Stimulated activated CD4-positive, alpha-beta T cell treated with anti-CD3 and anti-CD28 coated beads, TNF-alpha, amount 100 ng/mL, for 48 hours (primary cell): Measurements from ENCODE around the gene MAST3.

Experiments used
- DNase-seq, 3 donors: peaks; one replicate each; pipeline ENCODE4 v3.0.0-alpha.2; 2020; ENCODE audit warnings: low read depth in 3 of 3

The MAST3 gene

DNA sequence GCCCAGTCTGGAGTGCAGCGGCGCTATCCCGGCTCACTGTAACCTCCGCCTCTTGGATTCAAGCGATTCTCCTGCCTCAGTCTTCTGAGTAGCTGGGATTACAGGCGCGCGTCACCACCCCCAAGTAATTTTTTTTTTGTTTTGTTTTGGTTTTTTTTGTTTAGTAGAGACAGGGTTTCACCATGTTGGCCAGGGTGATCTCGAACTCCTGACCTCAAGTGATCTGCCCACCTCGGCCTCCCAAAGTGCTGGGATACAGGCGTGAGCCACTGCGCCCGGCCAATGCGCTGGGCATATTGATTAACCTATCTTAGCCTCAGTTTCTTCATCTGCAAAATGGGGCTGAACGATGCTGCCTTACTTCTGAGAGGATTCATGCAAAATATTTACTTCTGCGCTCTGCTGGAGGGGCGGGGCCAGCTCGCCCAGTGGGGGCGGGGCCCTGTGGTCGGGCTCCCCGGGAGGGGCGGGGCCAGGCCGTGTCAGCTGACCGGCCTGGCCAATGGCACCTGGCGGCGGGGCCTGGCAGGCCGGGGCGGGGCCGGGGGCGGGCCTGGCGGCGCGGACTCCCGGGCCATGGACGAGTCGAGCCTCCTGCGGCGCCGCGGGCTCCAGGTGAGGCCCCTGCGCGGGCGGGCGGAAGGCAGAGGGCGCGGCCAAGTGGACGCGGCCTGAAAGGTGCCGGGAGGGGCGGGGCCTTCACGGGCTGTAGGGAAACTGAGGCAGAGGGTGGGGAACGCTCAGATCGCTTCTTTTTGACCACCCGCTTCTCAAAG is at the start of gene MAST3:
Gene MAST3 (plus strand): TSS at position 562 of the 776 bp plus-strand sequence. CDS start 15 bp downstream, at position 577.
- peak; percentile 85 to 93 (median 89) for DNase-seq

DNA sequence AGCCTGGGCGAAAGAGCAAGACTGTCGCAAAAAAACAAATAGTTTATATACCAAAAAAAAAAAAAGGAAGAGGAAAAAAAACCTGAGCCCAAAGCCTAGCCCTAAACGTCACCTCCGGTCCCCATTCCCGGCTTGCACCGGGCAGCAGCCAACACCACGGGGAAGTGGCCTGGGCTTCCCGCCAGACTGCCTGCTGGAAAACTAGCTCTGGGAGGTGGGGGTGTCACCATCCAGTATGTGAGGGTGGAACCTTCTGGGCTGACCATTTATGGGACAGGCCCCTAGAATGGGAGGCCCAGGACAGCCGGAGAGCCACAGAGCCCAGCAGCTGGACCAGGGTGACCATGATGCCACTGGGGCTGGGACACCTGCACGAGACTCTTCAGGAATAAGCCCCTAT is 48.2 kb upstream of the MAST3 start:
- no peak for DNase-seq

GRCh38 chr19:18051887-18052286 is 45.7 kb upstream of the MAST3 start:
- no peak for DNase-seq

- no peak for DNase-seq
These were observed 43.9 kb upstream of the MAST3 start for GRCh38 chr19:18053576-18054219.

- no peak for DNase-seq
These were observed 41.6 kb upstream of the MAST3 start for GRCh38 chr19:18055967-18056366.

DNA sequence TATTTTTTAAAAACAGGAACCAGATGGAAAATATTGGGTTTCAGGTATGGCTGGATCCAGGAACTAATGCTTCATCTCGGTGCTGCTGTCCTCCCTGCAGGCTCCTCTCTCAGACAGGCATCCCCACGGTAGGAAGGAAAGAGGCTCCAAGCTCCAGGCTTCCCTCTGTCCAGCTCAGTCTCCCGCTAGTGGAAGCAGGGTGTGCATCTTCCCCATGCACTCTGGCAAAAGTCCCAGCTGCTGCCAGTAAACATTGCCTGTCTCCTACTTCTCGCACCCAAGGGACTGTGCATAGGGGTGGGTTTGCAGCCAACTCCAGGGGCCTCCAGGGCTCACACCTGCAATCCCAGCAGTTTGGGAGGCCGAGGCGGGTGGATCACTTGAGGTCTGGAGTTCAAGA is 40.0 kb upstream of the MAST3 start:
- no peak for DNase-seq

DNA sequence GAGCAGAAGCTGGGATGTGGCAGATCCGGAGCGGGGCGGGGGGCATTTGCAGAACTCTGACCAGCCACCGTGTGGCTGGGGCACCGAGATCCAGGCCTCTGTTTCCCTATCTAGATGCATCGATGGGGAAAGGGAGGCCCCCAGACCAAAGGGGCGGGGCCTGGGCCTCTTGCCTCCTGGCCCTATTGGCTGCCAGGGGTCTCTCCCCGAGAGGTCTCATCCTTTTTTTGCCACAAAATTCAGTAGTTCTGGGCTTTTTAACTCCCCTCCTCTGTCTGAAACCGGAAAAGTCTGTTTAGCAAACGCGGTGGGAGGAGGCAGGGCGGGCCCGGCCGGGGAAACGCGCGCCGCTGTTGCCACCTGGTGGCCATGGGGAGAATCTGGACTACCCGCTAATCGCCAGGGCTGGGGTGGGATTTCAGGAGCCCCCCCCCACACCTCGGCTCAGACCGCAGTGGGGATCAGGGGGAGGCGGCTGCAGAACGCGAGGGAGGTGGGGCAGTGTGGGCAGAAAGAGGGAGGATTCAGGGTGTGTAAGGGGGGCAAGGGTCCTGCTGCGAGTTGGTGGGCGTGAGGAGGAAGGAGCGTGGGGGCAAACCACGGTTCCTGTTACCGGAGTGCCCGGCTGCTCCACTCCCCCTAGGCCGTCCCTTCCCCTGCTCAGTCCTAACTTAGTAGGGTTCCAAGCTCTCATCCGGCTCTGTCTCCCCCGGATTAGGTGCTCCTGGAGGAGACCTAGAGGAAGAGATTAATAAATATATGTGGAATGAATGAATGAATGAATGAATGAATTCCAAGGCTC is 39.2 kb upstream of the MAST3 start:
- peak; percentile 56 to 79 (median 67) for DNase-seq

- DNase-seq: no peak
These were observed 38.3 kb upstream of the MAST3 start for GRCh38 chr19:18059297-18059696.

GRCh38 chr19:18059902-18060301 is 37.7 kb upstream of the MAST3 start:
- no peak for DNase-seq

- no peak for DNase-seq
These were observed 37.1 kb upstream of the MAST3 start for GRCh38 chr19:18060472-18060871.

DNA sequence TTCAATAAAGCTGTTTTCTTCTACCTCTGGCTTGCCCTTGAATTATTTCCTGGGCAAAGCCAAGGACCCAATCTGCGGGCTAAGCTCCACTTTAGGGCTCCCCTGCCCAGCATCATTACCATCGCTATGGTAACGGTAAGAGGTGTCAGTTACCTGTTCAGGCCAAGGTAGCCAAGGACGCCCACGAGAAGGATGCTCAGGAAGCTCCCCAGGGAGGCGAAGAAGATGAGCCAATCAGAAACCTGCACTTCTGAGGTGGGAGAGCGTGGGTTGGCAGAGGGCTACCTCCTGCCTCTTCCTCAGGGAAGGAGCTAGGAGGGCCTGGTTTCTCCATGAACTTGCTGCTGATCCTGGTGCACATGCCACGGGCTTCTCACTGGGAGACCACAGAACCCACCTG is 35.5 kb upstream of the MAST3 start:
- DNase-seq: no peak

GRCh38 chr19:18063463-18063862 is 34.1 kb upstream of the MAST3 start:
- peak in 1 of 3 donors; percentile 20 for DNase-seq

- DNase-seq: no peak
These were observed 32.4 kb upstream of the MAST3 start for GRCh38 chr19:18065173-18065495.

DNA sequence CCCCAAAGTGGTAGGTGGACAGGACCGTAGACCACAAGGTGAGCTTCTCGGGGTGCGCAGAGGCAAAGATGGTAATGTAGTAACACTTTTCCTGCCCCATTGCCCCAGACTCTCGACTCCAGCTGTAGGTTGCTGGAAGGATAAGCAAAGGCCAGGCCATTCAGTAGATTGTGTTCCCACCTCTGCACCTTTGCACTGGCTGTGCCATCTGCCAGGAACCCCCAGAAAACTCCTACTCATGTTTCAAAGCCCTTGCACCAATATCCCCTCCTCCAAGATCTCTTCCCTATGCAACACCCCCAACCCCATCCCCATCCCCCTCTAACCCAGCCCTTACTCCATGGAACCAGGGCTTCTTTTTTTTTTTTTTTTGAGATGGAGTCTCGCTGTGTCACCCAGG is 29.2 kb upstream of the MAST3 start:
- DNase-seq: no peak

DNA sequence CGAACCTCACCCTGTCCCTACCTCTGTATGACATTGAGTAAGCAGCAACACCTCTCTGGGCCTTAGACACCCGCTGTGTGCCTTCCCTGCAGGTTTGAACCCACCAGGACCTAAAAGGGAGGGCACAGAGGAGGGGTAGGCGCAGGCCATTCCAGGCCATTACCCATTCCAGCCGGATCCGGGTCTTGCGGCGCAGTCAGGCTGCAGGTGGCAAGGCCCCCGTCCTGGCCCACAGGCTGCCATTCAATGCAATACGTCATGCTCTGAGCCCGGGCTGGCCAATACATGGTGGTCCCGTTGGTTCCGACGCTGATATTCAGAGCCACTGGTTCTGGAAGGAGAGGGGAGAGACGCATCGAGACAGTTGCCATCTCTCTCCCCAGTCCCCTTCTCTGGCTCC is 28.2 kb upstream of the MAST3 start:
- no peak for DNase-seq

DNA sequence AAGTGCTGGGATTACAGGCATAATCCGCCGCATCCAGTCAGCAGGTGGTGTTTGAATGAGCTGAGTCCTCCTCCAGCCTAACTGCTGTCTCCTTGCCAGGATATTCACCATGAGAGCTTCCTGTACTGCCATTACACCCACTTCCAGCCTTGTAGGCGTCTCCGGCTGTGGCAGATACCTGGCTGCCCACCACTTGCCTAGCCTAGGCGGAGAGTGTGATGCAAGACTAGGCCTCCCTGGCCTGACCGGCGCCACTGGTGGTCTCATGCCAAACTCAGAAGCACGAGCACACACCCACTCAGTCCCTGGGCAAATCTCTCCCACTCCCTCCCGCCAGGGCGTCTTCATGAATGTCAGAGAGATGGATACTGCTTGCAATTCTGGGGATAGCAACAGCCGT is 27.4 kb upstream of the MAST3 start:
- no peak for DNase-seq

DNA sequence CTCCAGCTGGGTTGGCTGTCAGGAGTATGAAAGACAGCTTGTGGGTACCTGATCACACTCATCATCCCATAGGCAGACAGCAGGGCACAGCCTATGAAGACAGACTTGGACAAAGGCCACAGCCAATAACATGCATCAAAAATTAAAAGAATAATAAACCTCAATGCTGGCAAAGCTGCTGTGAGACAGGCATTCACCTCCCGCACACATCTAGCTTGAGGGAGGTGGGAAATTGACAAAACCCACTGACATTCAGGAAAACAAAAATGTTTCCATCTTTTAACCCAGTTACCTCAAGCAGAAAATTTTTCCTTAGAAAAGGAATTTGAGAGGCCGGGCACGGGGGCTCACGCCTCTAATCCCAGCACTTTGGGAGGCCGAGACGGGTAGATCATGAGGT is 25.2 kb upstream of the MAST3 start:
- DNase-seq: no peak

DNA sequence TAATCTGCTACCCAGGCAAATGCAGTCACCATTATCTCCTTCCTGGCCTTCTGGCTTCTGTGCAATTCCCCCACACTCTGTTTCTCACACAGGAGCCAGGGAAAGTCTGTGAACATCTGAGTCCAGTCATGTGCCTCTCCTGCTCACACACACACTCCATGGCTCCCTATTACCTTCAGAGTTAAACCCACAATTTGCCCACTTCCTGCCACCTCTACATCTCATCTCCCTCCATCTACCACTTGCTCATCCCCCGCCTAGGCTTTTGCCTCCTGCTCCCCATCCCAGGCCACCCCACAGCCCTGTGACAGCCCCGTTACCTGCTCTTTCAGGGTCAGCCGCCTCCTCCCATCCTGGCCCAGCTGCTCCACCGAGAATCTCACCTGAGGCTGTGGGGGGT is 24.4 kb upstream of the MAST3 start:
- no peak for DNase-seq

GRCh38 chr19:18074192-18074591 is 23.4 kb upstream of the MAST3 start:
- no peak for DNase-seq

DNA sequence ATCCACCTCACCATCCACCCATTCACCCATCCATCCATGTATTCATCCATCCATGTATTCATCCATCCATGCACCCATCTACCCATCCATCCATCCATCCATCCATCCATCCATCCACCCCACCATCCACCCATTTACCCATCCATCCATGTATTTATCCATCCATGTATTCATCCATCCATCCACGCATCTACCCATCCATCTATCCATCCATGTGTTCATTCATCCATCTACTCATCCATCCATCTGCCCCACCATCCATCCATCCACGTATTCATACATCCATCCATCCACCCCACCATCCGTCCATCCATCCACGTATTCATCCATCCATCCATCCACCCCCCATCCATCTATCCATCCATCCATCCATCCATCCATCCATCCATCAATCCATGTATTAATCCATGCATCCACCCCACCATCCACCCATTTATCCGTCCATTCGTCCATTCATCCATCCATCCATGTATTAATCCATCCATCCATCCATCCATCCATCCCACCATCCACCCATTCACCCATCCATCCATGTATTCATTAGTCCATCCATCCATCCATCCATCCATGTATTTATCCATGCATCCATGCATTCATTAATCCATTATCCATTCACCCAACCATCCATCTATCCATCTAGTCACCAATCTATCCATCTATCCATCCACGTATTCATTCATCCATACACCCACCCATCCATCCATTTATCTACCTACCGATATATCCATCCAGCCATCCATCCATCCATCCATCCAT is 13.5 kb upstream of the MAST3 start:
- no peak for DNase-seq

DNA sequence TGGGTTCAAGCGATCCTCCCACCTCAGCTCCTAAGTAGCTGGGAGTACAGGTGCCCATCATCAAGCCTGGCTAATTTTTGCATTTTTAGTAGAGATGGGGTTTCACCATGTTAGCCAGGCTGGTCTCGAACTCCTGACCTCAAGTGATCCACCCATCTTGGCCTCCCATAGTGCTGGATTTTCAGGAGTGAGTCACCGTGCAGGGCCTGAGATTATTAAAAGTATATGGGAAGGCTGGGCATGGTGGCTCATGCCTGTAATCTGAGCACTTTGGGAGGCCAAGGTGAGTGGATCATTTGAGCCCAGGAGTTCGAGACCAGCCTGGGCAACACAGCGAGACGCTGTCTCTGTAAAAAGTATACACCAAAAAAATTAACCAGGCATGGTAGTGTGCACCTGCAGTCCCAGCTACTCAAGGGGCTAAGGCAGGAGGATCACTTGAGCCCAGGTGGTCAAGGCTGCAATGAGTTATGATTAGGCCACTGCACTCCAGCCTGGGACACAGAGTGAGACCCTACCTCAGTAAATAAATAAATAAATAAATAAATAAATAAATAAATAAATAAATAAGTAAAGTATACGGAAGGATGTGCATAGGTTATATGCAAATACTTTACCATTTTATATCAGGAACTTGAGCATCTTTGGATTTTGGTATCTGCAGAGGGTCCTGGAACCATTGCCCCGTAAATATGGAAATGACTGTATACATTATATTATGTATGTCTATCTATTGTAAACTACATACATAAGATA is 11.7 kb upstream of the MAST3 start:
- DNase-seq: no peak
